Measurements from ENCODE around the gene FOXD3. TPM values are rescaled to one million over a fixed set of nuclear protein-coding genes. Genes with fewer than 3 reads are reported as not detected.
A peak's percentile ranks its signal among the peaks of the same experiment; 100 is the strongest.

FOXD3 gene
- total and polyA plus RNA-seq, 2 donors: 0.05 to 0.11 TPM

- 45% methylated on average over 6 of the region's 6 CpGs for WGBS
- Histone ChIP-seq H3K9me3 (ENCODE audit: control insufficient read depth in 2 of 2, insufficient read depth in 1 of 2, low read length in 1 of 2) (no peaks in the 10 kb centered on the region), H3K36me3 (ENCODE audit: control insufficient read depth in 2 of 2, insufficient read depth in 2 of 2, low read length in 1 of 2) (no peaks in the 10 kb centered on the region), H3K4me1 (ENCODE audit: control insufficient read depth in 2 of 2, insufficient read depth in 2 of 2, low read length in 2 of 2) (no peaks in the 10 kb centered on the region), H3K4me3 (ENCODE audit: low read length in 2 of 2) (no peak overlapping the region), H3K27ac (ENCODE audit: low read depth in 1 of 2, low read length in 1 of 2) (no peak overlapping the region), H3K27me3 (ENCODE audit: control insufficient read depth in 2 of 2, insufficient read depth in 1 of 2, low read length in 1 of 2) (no peaks in the 10 kb centered on the region)
- no peak for DNase-seq (ENCODE audit: low read depth in 6 of 9, low spot score in 9 of 9)
Measured at GRCh38 chr1:63294803-63295594, 27.4 kb upstream of the FOXD3 start.

- peaks cover 3 to 21% of the 10 kb centered on the region in 2 donors for H3K27me3 ChIP-seq (ENCODE audit: control insufficient read depth in 2 of 2, insufficient read depth in 1 of 2, low read length in 1 of 2)
- no peaks in the 10 kb centered on the region for H3K9me3 ChIP-seq (ENCODE audit: control insufficient read depth in 2 of 2, insufficient read depth in 1 of 2, low read length in 1 of 2)
- no peak overlapping the region for H3K27ac ChIP-seq (ENCODE audit: low read depth in 1 of 2, low read length in 1 of 2)
- DNase-seq (ENCODE audit: low read depth in 6 of 9, low spot score in 9 of 9): no peak
- H3K4me1 ChIP-seq (ENCODE audit: control insufficient read depth in 2 of 2, insufficient read depth in 2 of 2, low read length in 2 of 2): no peaks in the 10 kb centered on the region
- no peaks in the 10 kb centered on the region for H3K36me3 ChIP-seq (ENCODE audit: control insufficient read depth in 2 of 2, insufficient read depth in 2 of 2, low read length in 1 of 2)
- 32% methylated on average over 2 of the region's 2 CpGs for WGBS
- H3K4me3 ChIP-seq (ENCODE audit: low read length in 2 of 2): no peak overlapping the region
Measured at GRCh38 chr1:63304410-63304809, 18.0 kb upstream of the FOXD3 start.

- no peak overlapping the region for H3K27ac ChIP-seq (ENCODE audit: low read depth in 1 of 2, low read length in 1 of 2)
- no peaks in the 10 kb centered on the region for H3K36me3 ChIP-seq (ENCODE audit: control insufficient read depth in 2 of 2, insufficient read depth in 2 of 2, low read length in 1 of 2)
- H3K27me3 ChIP-seq (ENCODE audit: control insufficient read depth in 2 of 2, insufficient read depth in 1 of 2, low read length in 1 of 2): peaks cover 3 to 23% of the 10 kb centered on the region in 2 donors
- H3K9me3 ChIP-seq (ENCODE audit: control insufficient read depth in 2 of 2, insufficient read depth in 1 of 2, low read length in 1 of 2): no peaks in the 10 kb centered on the region
- no peak overlapping the region for H3K4me3 ChIP-seq (ENCODE audit: low read length in 2 of 2)
- no peaks in the 10 kb centered on the region for H3K4me1 ChIP-seq (ENCODE audit: control insufficient read depth in 2 of 2, insufficient read depth in 2 of 2, low read length in 2 of 2)
- DNase-seq (ENCODE audit: low read depth in 6 of 9, low spot score in 9 of 9): no peak
Measured at GRCh38 chr1:63305043-63305442, 17.3 kb upstream of the FOXD3 start.

- 89% methylated on average over 1 of the region's 1 CpG for WGBS
- H3K36me3 ChIP-seq (ENCODE audit: control insufficient read depth in 2 of 2, insufficient read depth in 2 of 2, low read length in 1 of 2): no peaks in the 10 kb centered on the region
- no peaks in the 10 kb centered on the region for H3K4me1 ChIP-seq (ENCODE audit: control insufficient read depth in 2 of 2, insufficient read depth in 2 of 2, low read length in 2 of 2)
- H3K4me3 ChIP-seq (ENCODE audit: low read length in 2 of 2): no peak overlapping the region
- no peaks in the 10 kb centered on the region for H3K9me3 ChIP-seq (ENCODE audit: control insufficient read depth in 2 of 2, insufficient read depth in 1 of 2, low read length in 1 of 2)
- no peak overlapping the region for H3K27ac ChIP-seq (ENCODE audit: low read depth in 1 of 2, low read length in 1 of 2)
- peaks cover 3 to 25% of the 10 kb centered on the region in 2 donors for H3K27me3 ChIP-seq (ENCODE audit: control insufficient read depth in 2 of 2, insufficient read depth in 1 of 2, low read length in 1 of 2)
- no peak for DNase-seq (ENCODE audit: low read depth in 6 of 9, low spot score in 9 of 9)
Measured at GRCh38 chr1:63307196-63307794, 15.1 kb upstream of the FOXD3 start.

- peaks cover 2 to 12% of the 10 kb centered on the region in 2 donors for H3K9me3 ChIP-seq (ENCODE audit: control insufficient read depth in 2 of 2, insufficient read depth in 1 of 2, low read length in 1 of 2)
- no peak for DNase-seq (ENCODE audit: low read depth in 6 of 9, low spot score in 9 of 9)
- no peak overlapping the region for H3K27ac ChIP-seq (ENCODE audit: low read depth in 1 of 2, low read length in 1 of 2)
- H3K36me3 ChIP-seq (ENCODE audit: control insufficient read depth in 2 of 2, insufficient read depth in 2 of 2, low read length in 1 of 2): peaks cover 0 to 3% of the 10 kb centered on the region in 2 donors
- H3K27me3 ChIP-seq (ENCODE audit: control insufficient read depth in 2 of 2, insufficient read depth in 1 of 2, low read length in 1 of 2): peaks cover 69 to 87% of the 10 kb centered on the region in 2 donors
- no peak overlapping the region for H3K4me3 ChIP-seq (ENCODE audit: low read length in 2 of 2)
- peaks cover 7 to 14% of the 10 kb centered on the region in 2 donors for H3K4me1 ChIP-seq (ENCODE audit: control insufficient read depth in 2 of 2, insufficient read depth in 2 of 2, low read length in 2 of 2)
- WGBS: 27% methylated on average over 24 of the region's 24 CpGs
Measured at GRCh38 chr1:63316598-63316983, 5.8 kb upstream of the FOXD3 start.

- DNase-seq (ENCODE audit: low read depth in 6 of 9, low spot score in 9 of 9): peak in 1 of 9 donors; percentile 62
- no peak overlapping the region for H3K27ac ChIP-seq (ENCODE audit: low read depth in 1 of 2, low read length in 1 of 2)
Measured at GRCh38 chr1:63316984-63317816, 5.2 kb upstream of the FOXD3 start.

GRCh38 chr1:63317817-63318152, 4.6 kb upstream of the FOXD3 start:
- peaks cover 79 to 97% of the 10 kb centered on the region in 2 donors for H3K27me3 ChIP-seq (ENCODE audit: control insufficient read depth in 2 of 2, insufficient read depth in 1 of 2, low read length in 1 of 2)
- DNase-seq (ENCODE audit: low read depth in 6 of 9, low spot score in 9 of 9): peak in 1 of 9 donors; percentile 4
- H3K4me3 ChIP-seq (ENCODE audit: low read length in 2 of 2): no peak overlapping the region
- H3K36me3 ChIP-seq (ENCODE audit: control insufficient read depth in 2 of 2, insufficient read depth in 2 of 2, low read length in 1 of 2): peaks cover 0 to 3% of the 10 kb centered on the region in 2 donors
- H3K9me3 ChIP-seq (ENCODE audit: control insufficient read depth in 2 of 2, insufficient read depth in 1 of 2, low read length in 1 of 2): peaks cover 2 to 12% of the 10 kb centered on the region in 2 donors
- WGBS: 11% methylated on average over 14 of the region's 14 CpGs
- no peak overlapping the region for H3K27ac ChIP-seq (ENCODE audit: low read depth in 1 of 2, low read length in 1 of 2)
- H3K4me1 ChIP-seq (ENCODE audit: control insufficient read depth in 2 of 2, insufficient read depth in 2 of 2, low read length in 2 of 2): peaks cover 18 to 23% of the 10 kb centered on the region in 2 donors

More at GRCh38 chr1:63316984-63317816, 5.2 kb upstream of the FOXD3 start:
- peaks cover 0 to 3% of the 10 kb centered on the region in 2 donors for H3K36me3 ChIP-seq (ENCODE audit: control insufficient read depth in 2 of 2, insufficient read depth in 2 of 2, low read length in 1 of 2)
- peaks cover 74 to 91% of the 10 kb centered on the region in 2 donors for H3K27me3 ChIP-seq (ENCODE audit: control insufficient read depth in 2 of 2, insufficient read depth in 1 of 2, low read length in 1 of 2)
- H3K4me1 ChIP-seq (ENCODE audit: control insufficient read depth in 2 of 2, insufficient read depth in 2 of 2, low read length in 2 of 2): peaks cover 12 to 20% of the 10 kb centered on the region in 2 donors
- H3K9me3 ChIP-seq (ENCODE audit: control insufficient read depth in 2 of 2, insufficient read depth in 1 of 2, low read length in 1 of 2): peaks cover 2 to 12% of the 10 kb centered on the region in 2 donors
- WGBS: 2% methylated on average over 80 of the region's 80 CpGs
- peak overlapping the region; percentile 24 to 52 for H3K4me3 ChIP-seq (ENCODE audit: low read length in 2 of 2)

GRCh38 chr1:63318201-63318979, 4.0 kb upstream of the FOXD3 start:
- H3K36me3 ChIP-seq (ENCODE audit: control insufficient read depth in 2 of 2, insufficient read depth in 2 of 2, low read length in 1 of 2): peaks cover 0 to 3% of the 10 kb centered on the region in 2 donors
- H3K4me1 ChIP-seq (ENCODE audit: control insufficient read depth in 2 of 2, insufficient read depth in 2 of 2, low read length in 2 of 2): peaks cover 21 to 27% of the 10 kb centered on the region in 2 donors
- no peak overlapping the region for H3K27ac ChIP-seq (ENCODE audit: low read depth in 1 of 2, low read length in 1 of 2)
- peak in 1 of 9 donors; percentile 13 for DNase-seq (ENCODE audit: low read depth in 6 of 9, low spot score in 9 of 9)
- peaks cover 2 to 12% of the 10 kb centered on the region in 2 donors for H3K9me3 ChIP-seq (ENCODE audit: control insufficient read depth in 2 of 2, insufficient read depth in 1 of 2, low read length in 1 of 2)
- 20% methylated on average over 28 of the region's 28 CpGs for WGBS
- no peak overlapping the region for H3K4me3 ChIP-seq (ENCODE audit: low read length in 2 of 2)
- peaks cover 84 to 98% of the 10 kb centered on the region in 2 donors for H3K27me3 ChIP-seq (ENCODE audit: control insufficient read depth in 2 of 2, insufficient read depth in 1 of 2, low read length in 1 of 2)
